Activated CD4-positive, alpha-beta T cell treated with anti-CD3 and anti-CD28 coated beads for 36 hours (primary cell): ENCODE results near the gene CDCP2. TPM values are rescaled to one million over a fixed set of nuclear protein-coding genes. Genes with fewer than 3 reads are reported as not detected.
"Not testable (repeated sequence)": the region's sequence is repeated elsewhere in the genome, so short reads cannot be mapped to it uniquely, and the experiment has no call there.

Source experiments
- ATAC-seq: fragments of 200-7000 bp; cut with Tn5 transposase; one replicate; pipeline ENCODE4 v1.10.0; 2021; ENCODE audit warnings: mild to moderate bottlenecking, moderate library complexity
- CTCF ChIA-PET: fragments of 350-600 bp; sonication (Branson Sonifier 250); formaldehyde crosslinking; loops from one replicate; lab custom pipeline; 2021; ENCODE audit warnings: antibody characterized with exemption; lab: Charles Lee
- POLR2A ChIA-PET: fragments of 350-600 bp; sonication (Branson Sonifier 250); formaldehyde crosslinking; loops from one replicate; lab custom pipeline; 2021; ENCODE audit warnings: antibody characterized with exemption, inconsistent platforms; lab: Charles Lee
- DNase-seq: peaks from one replicate; pipeline ENCODE4 v3.0.0-alpha.2; 2020
- H3K27ac Mint-ChIP-seq: one replicate; pipeline ENCODE4 v1.8.0; 2021; ENCODE audit warnings: mixed read lengths
- H3K27me3 Mint-ChIP-seq: one replicate; pipeline ENCODE4 v1.8.0; 2021; ENCODE audit warnings: mixed read lengths
- H3K36me3 Mint-ChIP-seq: one replicate; pipeline ENCODE4 v1.8.0; 2021; ENCODE audit warnings: low read depth, mixed read lengths
- H3K4me1 Mint-ChIP-seq: one replicate; pipeline ENCODE4 v1.8.0; 2021; ENCODE audit warnings: mixed read lengths
- H3K4me3 Mint-ChIP-seq: one replicate; pipeline ENCODE4 v1.8.0; 2021; ENCODE audit warnings: mild to moderate bottlenecking, moderate library complexity, mixed read lengths
- H3K9me3 Mint-ChIP-seq: one replicate; pipeline ENCODE4 v1.8.0; 2021; ENCODE audit warnings: low read depth, mixed read lengths
- intact Hi-C, 2 experiments: fragments of 100-400 bp; cut with DNase I in 1 of 2; cut with micrococcal nuclease in 1 of 2; formaldehyde crosslinking; loops; one replicate each; pipeline versions ENCODE4 v1.14.2 to v1.15.1; 2022 to 2024; cut with DNase I, micrococcal nuclease
- total RNA-seq, 2 experiments: library from RNA; stranded (reverse); gene quantifications; one replicate each; pipeline ENCODE4 v1.2.3, GENCODE V29; 2021

CDCP2 gene
- total RNA-seq, 2 experiments from 2014 or later: not detected

GRCh38 chr1:54099061-54099610, 53.7 kb downstream of the CDCP2 start:
- ChIA-PET CTCF (interaction anchor here (0.6 to 1.1 kb wide), 3 partner anchors 12 to 628 kb away, joined by 3 read pairs; no protein-coding TSS in a partner anchor), POLR2A (no interaction called here)
- Mint-ChIP-seq H3K9me3 (no peaks in the 10 kb centered on the region), H3K27ac (no peak overlapping the region), H3K36me3 (peaks cover 22% of the 10 kb centered on the region), H3K27me3 (no peaks in the 10 kb centered on the region), H3K4me3 (no peak overlapping the region), H3K4me1 (no peaks in the 10 kb centered on the region)
- ATAC-seq (no peak), DNase-seq (no peak)
- intact Hi-C loops: no loop called here

DNA sequence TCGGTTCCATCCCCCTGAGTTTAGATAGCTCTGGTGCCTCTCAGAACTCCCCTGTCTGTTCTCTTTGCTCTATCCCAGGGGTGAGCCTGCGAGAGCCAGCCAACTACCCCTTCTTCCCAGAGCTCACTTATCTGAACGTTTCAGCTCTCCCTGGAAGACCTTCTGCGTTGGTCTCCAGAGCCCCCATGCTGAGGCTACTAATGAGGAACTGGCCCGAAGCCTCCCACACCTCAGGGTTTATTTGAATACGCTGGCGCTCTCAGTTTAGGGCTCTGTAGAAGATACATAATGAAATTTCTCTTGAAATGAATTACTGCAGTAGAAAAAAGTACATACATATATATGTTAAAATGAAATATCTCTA, 55.9 kb downstream of the CDCP2 start:
- intact Hi-C loops: no loop called here
- no peaks in the 10 kb centered on the region for H3K9me3 Mint-ChIP-seq
- no peak overlapping the region for H3K4me3 Mint-ChIP-seq
- ATAC-seq: no peak
- peaks cover 20% of the 10 kb centered on the region for H3K36me3 Mint-ChIP-seq
- POLR2A ChIA-PET: no interaction called here
- CTCF ChIA-PET: interaction anchor here (1.1 kb wide), 1 partner anchor 393 kb away, joined by 3 read pairs; no protein-coding TSS in a partner anchor
- H3K27me3 Mint-ChIP-seq: no peaks in the 10 kb centered on the region
- DNase-seq: no peak
- H3K4me1 Mint-ChIP-seq: no peaks in the 10 kb centered on the region
- H3K27ac Mint-ChIP-seq: no peak overlapping the region

- ChIA-PET CTCF (interaction anchor here (1.1 kb wide), 1 partner anchor 394 kb away, joined by 3 read pairs; no protein-coding TSS in a partner anchor), POLR2A (no interaction called here)
- intact Hi-C loops: no loop called here
- H3K4me3 Mint-ChIP-seq: no peak overlapping the region
- DNase-seq (no peak), ATAC-seq (no peak)
- H3K4me1 Mint-ChIP-seq: no peaks in the 10 kb centered on the region
- no peaks in the 10 kb centered on the region for H3K9me3 Mint-ChIP-seq
- no peaks in the 10 kb centered on the region for H3K27me3 Mint-ChIP-seq
- no peak overlapping the region for H3K27ac Mint-ChIP-seq
- peaks cover 17% of the 10 kb centered on the region for H3K36me3 Mint-ChIP-seq
Measured at GRCh38 chr1:54096227-54096876, 56.4 kb downstream of the CDCP2 start.

GRCh38 chr1:54095546-54096226, 57.1 kb downstream of the CDCP2 start:
- Mint-ChIP-seq H3K27ac (no peak overlapping the region), H3K27me3 (no peaks in the 10 kb centered on the region), H3K9me3 (no peaks in the 10 kb centered on the region), H3K36me3 (peaks cover 14% of the 10 kb centered on the region), H3K4me1 (no peaks in the 10 kb centered on the region), H3K4me3 (no peak overlapping the region)
- DNase-seq: no peak
- POLR2A ChIA-PET: no interaction called here
- no peak for ATAC-seq
- CTCF ChIA-PET: no interaction called here
- intact Hi-C loops: no loop called here

DNA sequence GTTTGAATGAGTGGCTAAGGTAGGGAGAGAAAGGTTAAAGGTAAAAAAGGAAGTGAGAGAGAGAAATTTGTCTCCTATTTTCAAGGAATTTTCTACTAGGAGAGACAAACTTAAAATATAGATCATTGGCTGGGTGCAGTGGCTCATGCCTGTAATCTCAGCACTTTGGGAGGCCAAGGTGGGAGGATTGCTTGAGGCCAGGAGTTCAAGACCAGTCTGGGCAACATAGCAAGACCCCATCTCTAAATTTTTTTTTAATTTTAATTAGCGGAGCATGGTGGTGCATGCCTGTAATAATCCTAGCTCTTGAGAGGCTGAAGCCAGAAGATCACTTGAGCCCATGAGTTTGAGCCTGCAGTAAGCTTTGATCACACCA, 58.1 kb downstream of the CDCP2 start:
- CTCF ChIA-PET: interaction anchor here (0.8 kb wide), 1 partner anchor 13 kb away, joined by 3 read pairs; no protein-coding TSS in a partner anchor
- H3K27ac Mint-ChIP-seq, H3K4me3 Mint-ChIP-seq, H3K4me1 Mint-ChIP-seq, ATAC-seq, POLR2A ChIA-PET, H3K27me3 Mint-ChIP-seq, intact Hi-C loops, H3K36me3 Mint-ChIP-seq, H3K9me3 Mint-ChIP-seq, DNase-seq: not testable (repeated sequence)

DNA sequence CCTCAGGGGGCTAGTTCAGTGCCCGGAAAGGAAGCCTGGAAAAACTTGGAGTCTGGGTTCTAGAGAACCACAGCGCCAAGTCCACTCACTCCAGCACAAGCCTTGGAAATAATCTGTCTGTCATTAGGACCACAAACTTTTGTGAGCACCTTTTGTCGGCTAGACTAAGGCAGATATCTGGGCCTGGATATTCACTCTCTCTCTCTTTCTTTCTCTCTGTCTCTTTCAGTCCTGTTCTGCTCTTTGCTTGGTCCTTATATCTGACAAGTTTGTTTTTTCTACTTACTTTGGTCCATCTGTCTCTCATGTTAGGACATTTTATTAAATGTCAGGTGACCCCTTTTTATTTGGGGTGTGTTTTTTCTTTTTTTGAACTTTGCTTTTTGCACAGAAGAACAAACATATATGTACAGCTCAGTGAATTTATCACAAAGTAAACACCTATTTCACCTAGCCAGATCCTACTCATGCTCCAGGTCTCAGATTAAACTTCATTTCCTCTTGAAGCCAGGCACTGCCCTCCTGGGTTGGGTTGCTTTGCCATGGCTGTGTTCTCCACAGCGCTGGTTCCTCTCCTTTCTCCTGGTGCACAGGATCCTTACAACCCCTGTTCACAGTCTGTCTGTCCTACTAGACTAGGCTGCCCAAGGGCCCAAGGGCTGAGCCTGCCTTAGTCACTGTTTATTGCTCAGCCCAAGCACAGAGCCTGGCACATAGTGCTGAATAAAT, 58.6 kb downstream of the CDCP2 start:
- Mint-ChIP-seq H3K36me3 (peaks cover 10% of the 10 kb centered on the region), H3K27ac (no peak overlapping the region), H3K27me3 (no peaks in the 10 kb centered on the region), H3K9me3 (no peaks in the 10 kb centered on the region), H3K4me3 (no peak overlapping the region), H3K4me1 (no peaks in the 10 kb centered on the region)
- POLR2A ChIA-PET: interaction anchor here (0.6 kb wide), 1 partner anchor 93 kb away, joined by 10 read pairs; no protein-coding TSS in a partner anchor
- DNase-seq (no peak), ATAC-seq (no peak)
- intact Hi-C loops: no loop called here
- CTCF ChIA-PET: interaction anchor here (0.8 kb wide), 1 partner anchor 12 kb away, joined by 3 read pairs; no protein-coding TSS in a partner anchor

- ATAC-seq: no peak
- ChIA-PET POLR2A (no interaction called here), CTCF (interaction anchor here (0.7 kb wide), 1 partner anchor 245 kb away, joined by 3 read pairs; no protein-coding TSS in a partner anchor)
- Mint-ChIP-seq H3K36me3 (peaks cover 5% of the 10 kb centered on the region), H3K9me3 (no peaks in the 10 kb centered on the region), H3K4me3 (no peak overlapping the region), H3K27ac (no peak overlapping the region), H3K4me1 (no peaks in the 10 kb centered on the region), H3K27me3 (no peaks in the 10 kb centered on the region)
- no peak for DNase-seq
- intact Hi-C loops: no loop called here
Measured at GRCh38 chr1:54091666-54092065, 61.1 kb downstream of the CDCP2 start.

GRCh38 chr1:54088385-54088784, 64.4 kb downstream of the CDCP2 start:
- CTCF ChIA-PET: interaction anchor here (1.0 kb wide), 1 partner anchor 13 kb away, joined by 3 read pairs; no protein-coding TSS in a partner anchor
- intact Hi-C loops: no loop called here
- H3K27ac Mint-ChIP-seq: no peak overlapping the region
- POLR2A ChIA-PET: no interaction called here
- no peaks in the 10 kb centered on the region for H3K4me1 Mint-ChIP-seq
- no peak overlapping the region for H3K4me3 Mint-ChIP-seq
- no peaks in the 10 kb centered on the region for H3K9me3 Mint-ChIP-seq
- DNase-seq (no peak), ATAC-seq (no peak)
- peaks cover 1% of the 10 kb centered on the region for H3K36me3 Mint-ChIP-seq
- no peaks in the 10 kb centered on the region for H3K27me3 Mint-ChIP-seq

GRCh38 chr1:54086754-54087153, 66.0 kb downstream of the CDCP2 start:
- DNase-seq: no peak
- CTCF ChIA-PET: interaction anchor here (0.6 to 1.8 kb wide), 4 partner anchors 11 to 577 kb away, joined by 3 to 5 read pairs (median 4); no protein-coding TSS in a partner anchor

DNA sequence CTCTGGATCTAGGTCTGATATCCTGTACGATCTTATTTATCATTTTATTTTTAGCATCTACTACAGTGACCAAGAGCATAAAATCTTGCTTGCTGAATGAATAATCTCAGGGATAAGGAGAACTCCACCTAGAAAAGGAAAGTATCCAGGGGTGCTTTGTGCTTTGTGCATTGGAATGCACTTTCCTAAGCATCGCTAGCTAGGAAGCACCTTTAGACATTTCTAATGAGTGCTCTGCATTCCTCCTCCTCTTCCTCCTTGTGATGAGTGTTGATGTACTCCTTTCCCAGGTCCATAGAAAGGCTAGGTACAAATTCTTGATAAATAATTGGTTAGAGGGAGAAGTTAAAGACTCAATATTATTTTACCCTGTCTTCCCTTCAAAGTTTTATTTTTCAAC, 68.0 kb downstream of the CDCP2 start:
- ATAC-seq (no peak), DNase-seq (no peak)
- ChIA-PET POLR2A (no interaction called here), CTCF (interaction anchor here (0.7 to 1.3 kb wide), 3 partner anchors 10 to 632 kb away, joined by 3 to 5 read pairs (median 3); no protein-coding TSS in a partner anchor)
- H3K27ac Mint-ChIP-seq: no peak overlapping the region
- H3K4me3 Mint-ChIP-seq: no peak overlapping the region
- H3K9me3 Mint-ChIP-seq: no peaks in the 10 kb centered on the region
- no peaks in the 10 kb centered on the region for H3K36me3 Mint-ChIP-seq
- no peaks in the 10 kb centered on the region for H3K27me3 Mint-ChIP-seq
- intact Hi-C loops: no loop called here
- H3K4me1 Mint-ChIP-seq: no peaks in the 10 kb centered on the region

More at GRCh38 chr1:54086754-54087153, 66.0 kb downstream of the CDCP2 start:
- peaks cover 1% of the 10 kb centered on the region for H3K36me3 Mint-ChIP-seq
- no peak for ATAC-seq
- no peaks in the 10 kb centered on the region for H3K4me1 Mint-ChIP-seq
- no peaks in the 10 kb centered on the region for H3K9me3 Mint-ChIP-seq
- no peaks in the 10 kb centered on the region for H3K27me3 Mint-ChIP-seq
- intact Hi-C loops: no loop called here
- H3K4me3 Mint-ChIP-seq: no peak overlapping the region
- POLR2A ChIA-PET: no interaction called here
- H3K27ac Mint-ChIP-seq: no peak overlapping the region
